Nephron (organoid): ENCODE measurements around the gene EXOC2.
A peak's percentile ranks its signal among the peaks of the same experiment; 100 is the strongest.

Experiments used
- H3K27ac Mint-ChIP-seq, 3 experiments: 2 replicates each; pipeline ENCODE4 v1.8.0; 2020; ENCODE audit warnings: mixed read lengths in 3 of 3, mild to moderate bottlenecking in 2 of 3, moderate library complexity in 1 of 3
- H3K27me3 Mint-ChIP-seq: 2 replicates; pipeline ENCODE4 v1.8.0; 2021; ENCODE audit warnings: low read depth, mild to moderate bottlenecking, moderate library complexity, mixed read lengths
- H3K36me3 Mint-ChIP-seq: 2 replicates; pipeline ENCODE4 v1.8.0; 2020; ENCODE audit warnings: low read depth, mixed read lengths
- H3K4me1 Mint-ChIP-seq: 2 replicates; pipeline ENCODE4 v1.8.0; 2020; ENCODE audit warnings: mixed read lengths
- H3K4me3 Mint-ChIP-seq, 3 experiments: 2 replicates each; pipeline ENCODE4 v1.8.0; 2020; ENCODE audit warnings: mild to moderate bottlenecking in 3 of 3, mixed read lengths in 3 of 3, moderate library complexity in 2 of 3
- H3K9me3 Mint-ChIP-seq: 2 replicates; pipeline ENCODE4 v1.8.0; 2020; ENCODE audit warnings: mixed read lengths
- TF ChIP-seq, protein P1 (sequence below), 3 experiments: fragments of 200-600 bp; sonication (generic); IDR thresholded peaks; one replicate each; pipeline ENCODE4 v1.5.0; 2021; ENCODE audit warnings: antibody characterized with exemption in 3 of 3; ENCODE audit not compliant: unreplicated experiment in 3 of 3

The EXOC2 gene

DNA sequence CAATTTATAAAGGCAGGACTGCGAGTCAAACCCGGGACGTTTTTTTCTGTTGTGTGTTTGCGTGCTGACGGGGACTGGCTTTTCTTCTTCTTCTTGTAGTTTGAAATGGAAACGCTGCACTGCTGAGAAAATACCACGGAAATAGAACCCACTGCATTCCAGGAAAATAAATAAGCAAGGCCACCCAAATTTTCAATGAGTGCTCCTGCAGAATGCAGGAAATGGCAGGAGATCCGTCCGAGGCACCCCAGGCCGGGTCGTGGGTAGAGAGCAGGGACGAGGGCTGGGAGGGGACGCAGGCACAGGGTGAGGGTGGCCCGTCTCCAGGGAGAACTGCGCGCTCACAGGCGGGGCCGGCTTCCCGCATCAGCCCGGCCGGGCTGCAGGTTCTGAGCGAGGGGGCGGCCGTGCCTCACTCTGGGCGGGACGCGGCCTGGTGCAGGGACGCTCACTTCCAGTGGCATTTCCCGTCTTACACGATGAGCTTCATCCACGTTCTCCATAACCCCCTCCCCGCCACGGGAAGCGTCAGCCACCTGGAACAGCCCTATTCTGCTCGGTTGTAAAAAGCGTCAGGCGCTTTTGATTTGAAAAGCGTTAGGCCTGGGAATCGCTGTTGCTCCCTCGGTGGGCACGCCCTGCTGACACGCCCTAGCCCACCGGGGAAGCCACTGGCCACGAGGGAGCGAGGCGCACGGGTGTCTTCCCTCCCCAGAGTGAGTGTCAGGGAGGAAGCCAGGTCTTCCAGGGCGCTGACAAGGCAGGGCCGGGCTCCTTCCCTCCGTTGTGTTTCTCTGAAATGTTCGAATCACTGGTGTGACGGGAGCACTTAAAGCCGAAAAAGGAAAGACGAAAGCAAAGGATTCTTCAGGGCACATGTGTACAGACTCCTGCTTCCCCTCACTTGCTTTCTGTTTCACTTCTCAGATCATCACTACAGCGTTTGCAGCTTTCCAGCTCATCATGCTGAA lies 17.9 kb upstream of the EXOC2 start:
- Mint-ChIP-seq H3K4me1 (peaks cover 13% of the 10 kb centered on the region), H3K4me3 (peak overlapping the region; percentile 87 to 94 (median 90)), H3K27ac (peak overlapping the region; percentile 22 to 85 (median 80)), H3K27me3 (peaks cover 80% of the 10 kb centered on the region), H3K9me3 (no peaks in the 10 kb centered on the region), H3K36me3 (no peaks in the 10 kb centered on the region)
- TF ChIP-seq, protein P1, sequence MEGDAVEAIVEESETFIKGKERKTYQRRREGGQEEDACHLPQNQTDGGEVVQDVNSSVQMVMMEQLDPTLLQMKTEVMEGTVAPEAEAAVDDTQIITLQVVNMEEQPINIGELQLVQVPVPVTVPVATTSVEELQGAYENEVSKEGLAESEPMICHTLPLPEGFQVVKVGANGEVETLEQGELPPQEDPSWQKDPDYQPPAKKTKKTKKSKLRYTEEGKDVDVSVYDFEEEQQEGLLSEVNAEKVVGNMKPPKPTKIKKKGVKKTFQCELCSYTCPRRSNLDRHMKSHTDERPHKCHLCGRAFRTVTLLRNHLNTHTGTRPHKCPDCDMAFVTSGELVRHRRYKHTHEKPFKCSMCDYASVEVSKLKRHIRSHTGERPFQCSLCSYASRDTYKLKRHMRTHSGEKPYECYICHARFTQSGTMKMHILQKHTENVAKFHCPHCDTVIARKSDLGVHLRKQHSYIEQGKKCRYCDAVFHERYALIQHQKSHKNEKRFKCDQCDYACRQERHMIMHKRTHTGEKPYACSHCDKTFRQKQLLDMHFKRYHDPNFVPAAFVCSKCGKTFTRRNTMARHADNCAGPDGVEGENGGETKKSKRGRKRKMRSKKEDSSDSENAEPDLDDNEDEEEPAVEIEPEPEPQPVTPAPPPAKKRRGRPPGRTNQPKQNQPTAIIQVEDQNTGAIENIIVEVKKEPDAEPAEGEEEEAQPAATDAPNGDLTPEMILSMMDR (IDR thresholded peaks at IDR 0.05; ENCODE audit: unreplicated experiment in 3 of 3) = no peak

DNA sequence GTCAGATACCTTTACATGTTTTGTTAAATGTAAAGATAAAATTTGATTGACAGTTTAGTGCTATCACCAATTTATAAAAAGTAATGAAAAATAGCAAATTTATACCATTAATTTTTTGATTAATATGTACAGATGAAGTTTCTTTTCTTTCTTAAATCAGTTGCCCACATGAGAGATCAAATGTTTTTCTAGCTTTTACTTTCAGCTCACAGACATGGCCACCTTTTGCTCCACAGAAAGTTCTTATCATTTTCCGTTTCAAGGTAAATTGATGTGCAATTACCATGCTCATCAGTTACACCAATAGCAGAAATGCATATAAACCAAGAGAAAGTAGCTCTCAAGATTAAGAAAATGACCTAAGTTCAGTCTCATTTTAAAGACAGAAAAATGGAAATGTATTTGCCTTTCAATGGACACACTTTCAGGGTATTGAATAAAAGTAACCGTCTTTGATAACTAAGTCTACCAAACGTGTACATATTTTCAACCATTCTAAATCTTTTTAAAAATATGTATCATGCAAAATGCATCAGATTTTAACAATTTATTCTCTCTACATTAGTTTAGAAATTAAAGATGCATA lies 16.6 kb upstream of the EXOC2 start:
- TF ChIP-seq, protein P1 (IDR thresholded peaks at IDR 0.05; ENCODE audit: unreplicated experiment in 3 of 3) = no peak
- Mint-ChIP-seq H3K9me3 (no peaks in the 10 kb centered on the region), H3K4me3 (peak overlapping the region; percentile 50 to 94 (median 90)), H3K27me3 (peaks cover 77% of the 10 kb centered on the region), H3K4me1 (peaks cover 13% of the 10 kb centered on the region), H3K27ac (no peak overlapping the region), H3K36me3 (no peaks in the 10 kb centered on the region)

DNA sequence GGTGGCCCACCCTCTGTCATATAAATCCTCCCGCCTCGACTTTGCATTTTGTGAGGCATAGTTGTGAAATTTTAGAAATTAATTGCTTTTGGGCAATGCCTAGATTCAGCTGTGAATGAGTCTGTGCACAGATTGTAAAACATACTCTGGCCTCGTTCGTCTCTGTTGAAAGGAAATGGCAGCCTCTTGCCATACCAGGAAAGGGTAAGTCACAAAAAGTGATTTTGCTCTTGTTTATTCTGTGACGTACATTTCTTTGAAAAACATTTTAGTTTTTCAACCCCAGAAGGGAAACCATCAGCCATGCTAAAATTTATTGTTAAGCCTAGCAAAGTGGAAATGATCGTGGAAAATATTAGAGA lies 15.3 kb upstream of the EXOC2 start:
- H3K9me3 Mint-ChIP-seq = no peaks in the 10 kb centered on the region
- H3K27me3 Mint-ChIP-seq = peaks cover 76% of the 10 kb centered on the region
- H3K36me3 Mint-ChIP-seq = no peaks in the 10 kb centered on the region
- H3K4me1 Mint-ChIP-seq = peaks cover 13% of the 10 kb centered on the region
- no peak overlapping the region for H3K4me3 Mint-ChIP-seq
- TF ChIP-seq, protein P1 (IDR thresholded peaks at IDR 0.05; ENCODE audit: unreplicated experiment in 3 of 3) = no peak
- H3K27ac Mint-ChIP-seq = no peak overlapping the region

DNA sequence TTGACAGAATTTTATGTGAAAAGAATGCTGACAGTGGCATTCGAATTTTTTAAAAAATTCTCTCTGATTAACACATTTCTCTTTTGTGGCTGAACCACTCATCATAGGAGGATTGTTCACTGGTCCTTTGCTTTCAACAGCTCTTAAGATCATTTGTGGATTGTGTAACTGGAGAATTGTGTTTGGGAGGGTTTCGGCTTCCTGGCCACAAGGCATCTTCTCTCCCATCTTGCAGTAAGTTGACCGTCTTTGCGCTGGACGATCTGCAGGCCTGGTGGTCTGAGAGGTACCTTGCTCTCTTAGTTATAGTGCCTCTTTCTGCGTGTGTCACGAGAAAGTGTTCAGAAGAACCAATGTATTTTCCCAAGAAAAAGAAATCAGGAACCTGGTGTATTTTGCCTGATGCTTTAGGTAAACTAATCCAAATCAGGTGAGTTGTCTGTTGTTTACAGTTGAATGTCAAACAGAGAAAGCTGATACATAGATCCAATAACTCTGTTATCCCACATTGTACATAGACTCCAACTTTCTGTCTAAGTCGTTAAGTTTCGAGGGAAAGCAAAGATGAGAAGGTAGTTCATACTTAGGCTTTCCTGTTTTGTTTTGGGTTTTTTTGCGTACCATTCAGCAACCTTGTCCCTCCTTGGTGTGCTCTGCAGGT lies 14.8 kb upstream of the EXOC2 start:
- TF ChIP-seq, protein P1 (IDR thresholded peaks at IDR 0.05; ENCODE audit: unreplicated experiment in 3 of 3) = no peak
- Mint-ChIP-seq H3K4me1 (peaks cover 13% of the 10 kb centered on the region), H3K36me3 (no peaks in the 10 kb centered on the region), H3K9me3 (no peaks in the 10 kb centered on the region), H3K4me3 (no peak overlapping the region), H3K27me3 (peaks cover 70% of the 10 kb centered on the region), H3K27ac (no peak overlapping the region)

DNA sequence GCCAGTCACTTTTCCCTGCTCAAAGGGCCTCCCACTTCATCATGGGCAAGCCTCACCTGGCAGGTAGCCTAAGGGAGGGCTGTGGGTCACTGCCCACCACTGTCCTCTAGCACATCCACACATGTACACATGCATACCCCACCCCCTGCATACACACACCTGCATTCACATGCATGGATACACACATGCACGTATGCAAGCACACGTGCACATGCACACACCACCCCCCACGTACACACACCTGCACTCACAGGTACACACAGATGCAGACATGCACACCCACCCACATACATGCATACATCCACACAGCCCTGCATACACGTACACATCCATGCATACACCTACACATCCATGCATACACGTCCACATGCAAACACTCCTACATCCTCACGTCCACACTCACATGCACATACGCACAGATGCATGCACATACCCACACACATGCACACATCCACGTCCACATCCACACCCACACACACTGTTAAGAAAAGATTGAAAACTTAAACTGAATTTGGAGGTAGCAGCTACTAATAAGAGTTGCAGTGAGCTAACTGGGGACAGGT lies 14.0 kb upstream of the EXOC2 start:
- no peaks in the 10 kb centered on the region for H3K9me3 Mint-ChIP-seq
- H3K36me3 Mint-ChIP-seq = no peaks in the 10 kb centered on the region
- H3K4me1 Mint-ChIP-seq = peaks cover 13% of the 10 kb centered on the region
- TF ChIP-seq, protein P1 (IDR thresholded peaks at IDR 0.05; ENCODE audit: unreplicated experiment in 3 of 3) = no peak
- peaks cover 76% of the 10 kb centered on the region for H3K27me3 Mint-ChIP-seq
- H3K27ac Mint-ChIP-seq = no peak overlapping the region
- H3K4me3 Mint-ChIP-seq = no peak overlapping the region
